Measurements from ENCODE around the gene CAMSAP1.

The CAMSAP1 gene

DNA sequence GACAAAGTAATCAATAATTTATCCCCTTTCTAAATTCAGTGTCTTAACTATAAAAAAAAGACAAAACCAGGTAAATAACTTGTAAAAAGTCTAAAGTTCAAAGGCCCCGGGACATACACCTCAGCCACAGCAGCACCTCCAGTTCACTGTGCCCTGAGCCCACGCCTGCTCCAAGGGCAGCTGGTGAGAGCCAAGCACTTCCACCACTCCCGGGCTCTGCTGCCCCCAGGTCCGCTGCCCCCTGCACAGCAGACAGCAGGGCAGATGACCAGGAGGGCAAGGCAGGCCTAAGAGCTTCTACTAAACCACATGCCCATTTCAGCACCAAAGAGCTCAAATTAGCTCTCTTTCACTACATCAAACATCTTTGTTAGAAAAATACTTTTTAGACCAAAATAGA is 91.9 kb downstream of the CAMSAP1 start:
- DNase-seq (ENCODE audit: low read depth in 1 of 2, low spot score in 1 of 2): no peak

DNA sequence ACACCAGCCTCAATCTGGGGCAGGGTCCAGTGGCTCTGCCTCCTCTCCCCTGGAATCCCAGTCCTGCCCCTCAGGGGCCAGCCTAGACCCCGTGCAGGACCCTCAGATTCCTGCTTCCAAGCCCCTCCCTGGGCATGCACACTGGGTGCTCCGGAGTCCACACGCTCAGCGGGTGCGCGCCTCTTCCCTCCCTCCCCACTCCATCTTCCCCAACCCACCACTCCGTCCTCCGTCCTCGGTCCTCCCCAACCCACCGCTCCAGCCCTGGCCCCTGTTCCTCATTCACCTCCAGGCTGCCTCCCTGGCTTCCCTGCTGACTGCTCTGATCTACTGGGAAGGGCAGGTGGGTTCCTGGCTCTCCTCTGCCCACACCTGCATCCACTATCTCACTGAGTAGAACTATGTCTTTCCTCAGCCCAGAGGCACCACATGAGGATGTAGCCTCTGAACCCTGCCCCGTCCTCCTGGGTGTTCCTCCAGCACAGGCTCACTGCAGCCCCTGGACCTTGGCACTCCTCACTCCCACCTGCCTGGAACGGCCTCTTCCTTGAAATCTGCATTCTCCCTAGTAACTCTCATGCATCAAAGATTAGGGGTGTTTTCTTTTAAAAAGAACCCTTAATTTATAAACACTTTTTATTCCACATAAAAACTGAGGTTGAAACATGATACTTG is 92.8 kb downstream of the CAMSAP1 start:
- DNase-seq (ENCODE audit: low read depth in 1 of 2, low spot score in 1 of 2): no peak

DNA sequence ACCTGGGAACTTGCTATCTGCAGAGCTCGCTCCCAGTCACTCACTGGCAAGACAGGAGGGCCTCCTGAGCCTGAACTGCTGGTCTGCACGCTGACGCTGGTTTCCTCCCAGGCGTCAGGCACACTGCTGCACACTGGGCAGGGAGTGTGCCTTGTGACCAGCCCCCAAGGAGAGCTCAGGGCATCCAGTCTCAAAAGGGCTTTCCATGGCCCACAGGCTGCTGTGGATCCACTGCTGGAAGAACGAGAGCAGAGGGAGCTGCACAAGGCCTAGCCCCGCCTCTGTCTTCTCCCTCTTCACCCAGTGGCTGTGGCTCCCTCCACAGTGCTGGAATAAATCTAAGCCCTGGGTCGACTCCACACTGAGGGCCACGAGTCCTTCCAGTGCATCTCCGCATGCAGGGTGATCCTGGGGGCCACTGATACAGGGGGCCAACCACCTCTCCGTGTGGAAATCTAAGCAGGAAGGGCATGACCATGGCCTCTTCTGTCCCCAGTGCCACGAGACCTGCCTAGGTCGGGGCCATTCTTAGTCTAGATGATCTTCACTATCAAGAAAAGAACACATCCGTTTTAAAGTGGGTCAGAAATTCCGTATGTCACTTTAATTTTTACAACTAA is 93.6 kb downstream of the CAMSAP1 start:
- DNase-seq (ENCODE audit: low read depth in 1 of 2, low spot score in 1 of 2): no peak

DNA sequence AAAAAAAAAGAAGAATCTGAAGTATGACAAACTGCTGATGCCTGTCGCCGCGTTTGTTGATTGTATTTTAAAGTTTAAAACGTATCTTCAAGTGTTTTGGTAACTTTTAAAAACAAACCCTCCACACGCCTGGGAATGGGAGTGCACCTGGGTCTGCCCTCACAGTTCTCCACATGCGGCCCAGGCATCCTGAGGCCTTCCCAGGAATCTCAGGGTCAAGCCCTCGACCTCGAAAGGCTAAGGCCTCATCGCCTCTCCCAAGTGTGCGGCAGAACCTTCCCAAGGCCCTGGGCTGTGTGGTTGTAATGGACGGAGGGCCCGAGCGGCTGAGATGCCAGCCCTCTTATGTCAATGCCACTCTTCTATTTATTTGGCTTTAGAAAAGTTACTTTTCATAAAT is 94.4 kb downstream of the CAMSAP1 start:
- DNase-seq (ENCODE audit: low read depth in 1 of 2, low spot score in 1 of 2): no peak

DNA sequence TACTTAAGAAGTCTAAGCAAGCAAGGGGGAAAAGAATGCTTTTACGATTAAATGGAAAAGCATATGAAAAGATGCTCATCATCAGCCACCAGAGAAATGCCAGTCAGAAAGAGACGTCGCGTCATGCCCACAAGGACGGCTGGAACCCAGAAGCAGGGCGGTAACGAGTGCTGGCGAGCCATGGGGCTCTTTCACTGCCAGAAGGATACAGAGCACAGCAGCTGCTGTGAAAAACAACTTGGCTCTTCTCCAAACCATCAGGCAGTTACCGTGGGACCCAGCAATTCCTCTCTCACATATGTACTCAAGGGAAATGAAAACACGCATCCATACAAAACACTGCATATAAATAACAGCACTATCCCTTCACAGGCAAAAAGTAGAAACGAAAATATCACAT is 95.5 kb downstream of the CAMSAP1 start:
- no peak for DNase-seq (ENCODE audit: low read depth in 1 of 2, low spot score in 1 of 2)

DNA sequence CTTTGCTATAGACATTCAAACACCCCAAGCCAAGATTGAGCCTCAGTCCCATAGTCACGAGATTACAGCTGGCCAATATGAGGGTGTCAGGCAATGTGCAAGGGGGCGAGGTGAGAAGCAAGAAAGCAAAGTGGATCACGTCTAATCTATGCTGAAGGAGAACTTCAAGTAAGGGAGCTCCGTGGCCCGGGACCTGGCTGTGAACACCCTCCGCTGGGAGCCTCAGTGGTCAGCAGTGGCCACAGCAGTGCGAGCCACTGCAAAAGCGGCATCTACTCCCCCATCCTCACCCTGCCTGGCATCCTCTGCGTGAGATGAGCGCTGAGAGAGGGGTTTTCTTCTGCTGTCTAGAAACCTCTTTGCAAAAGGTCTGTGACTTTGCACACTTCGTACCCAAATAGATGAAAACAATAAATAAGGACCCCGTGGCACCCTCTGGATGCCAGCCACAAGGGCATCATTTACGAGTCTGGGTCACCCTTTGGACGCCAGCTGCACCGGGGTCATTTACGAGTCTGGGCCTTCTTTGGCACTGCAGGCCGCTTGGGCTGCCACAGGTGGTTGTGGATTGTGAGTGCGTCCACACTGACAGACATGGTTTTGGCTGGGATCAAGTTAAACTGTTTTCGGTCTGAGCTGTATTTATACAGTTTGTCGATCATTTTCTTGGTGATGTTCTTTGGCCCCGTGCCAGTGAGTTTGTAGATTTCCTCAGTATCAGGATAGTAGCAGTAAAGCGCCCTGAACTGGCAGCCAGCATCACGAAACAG is 96.4 kb downstream of the CAMSAP1 start:
- DNase-seq (ENCODE audit: low read depth in 1 of 2, low spot score in 1 of 2): no peak

DNA sequence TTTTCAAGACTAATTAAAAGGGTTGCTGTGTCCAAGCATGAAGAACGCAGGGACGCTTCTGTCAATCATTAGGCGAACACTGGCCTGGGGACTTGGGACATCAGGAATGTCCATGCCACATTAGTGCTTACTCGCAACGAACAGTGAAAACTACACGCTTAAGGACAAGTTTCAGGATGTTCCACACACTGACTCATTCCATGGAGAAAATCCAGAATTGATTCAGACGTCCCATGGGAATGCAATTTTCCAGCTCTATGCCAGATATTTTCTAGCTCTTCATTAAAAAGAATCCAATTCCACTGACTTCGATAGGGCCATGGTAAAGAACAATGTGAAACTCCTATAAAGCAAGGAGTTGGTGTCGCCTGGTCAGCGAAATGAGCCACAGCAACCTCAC is 98.2 kb downstream of the CAMSAP1 start:
- no peak for DNase-seq (ENCODE audit: low read depth in 1 of 2, low spot score in 1 of 2)

DNA sequence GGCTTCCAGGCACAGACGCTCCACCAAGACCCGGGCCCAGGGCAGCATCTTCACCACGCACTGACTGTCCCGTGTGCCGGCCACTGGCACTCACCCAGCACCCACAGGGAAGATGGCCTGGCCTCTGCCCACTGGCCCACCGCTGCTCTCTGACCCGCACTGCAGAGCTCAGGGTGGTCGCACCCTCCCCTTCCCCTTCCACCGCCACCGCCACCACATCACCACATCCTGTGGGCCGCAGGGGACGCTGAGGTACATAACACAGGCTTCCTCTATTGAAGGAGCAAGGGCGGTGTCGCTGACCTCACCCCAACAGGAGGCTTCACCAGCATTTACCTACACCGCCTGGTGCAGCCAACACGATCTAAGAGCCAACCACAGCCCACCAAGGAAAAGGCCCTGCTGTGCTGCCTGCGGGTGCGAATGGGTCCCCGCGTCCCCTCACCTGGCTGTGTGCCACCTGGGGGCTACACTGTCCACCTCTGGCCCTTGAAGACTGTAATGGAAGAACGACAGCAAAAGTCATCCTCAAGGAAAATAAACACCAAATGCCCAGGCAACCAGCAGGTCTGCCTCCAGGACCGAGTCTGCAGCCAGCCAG is 101.8 kb downstream of the CAMSAP1 start:
- DNase-seq (ENCODE audit: low read depth in 1 of 2, low spot score in 1 of 2): no peak

DNA sequence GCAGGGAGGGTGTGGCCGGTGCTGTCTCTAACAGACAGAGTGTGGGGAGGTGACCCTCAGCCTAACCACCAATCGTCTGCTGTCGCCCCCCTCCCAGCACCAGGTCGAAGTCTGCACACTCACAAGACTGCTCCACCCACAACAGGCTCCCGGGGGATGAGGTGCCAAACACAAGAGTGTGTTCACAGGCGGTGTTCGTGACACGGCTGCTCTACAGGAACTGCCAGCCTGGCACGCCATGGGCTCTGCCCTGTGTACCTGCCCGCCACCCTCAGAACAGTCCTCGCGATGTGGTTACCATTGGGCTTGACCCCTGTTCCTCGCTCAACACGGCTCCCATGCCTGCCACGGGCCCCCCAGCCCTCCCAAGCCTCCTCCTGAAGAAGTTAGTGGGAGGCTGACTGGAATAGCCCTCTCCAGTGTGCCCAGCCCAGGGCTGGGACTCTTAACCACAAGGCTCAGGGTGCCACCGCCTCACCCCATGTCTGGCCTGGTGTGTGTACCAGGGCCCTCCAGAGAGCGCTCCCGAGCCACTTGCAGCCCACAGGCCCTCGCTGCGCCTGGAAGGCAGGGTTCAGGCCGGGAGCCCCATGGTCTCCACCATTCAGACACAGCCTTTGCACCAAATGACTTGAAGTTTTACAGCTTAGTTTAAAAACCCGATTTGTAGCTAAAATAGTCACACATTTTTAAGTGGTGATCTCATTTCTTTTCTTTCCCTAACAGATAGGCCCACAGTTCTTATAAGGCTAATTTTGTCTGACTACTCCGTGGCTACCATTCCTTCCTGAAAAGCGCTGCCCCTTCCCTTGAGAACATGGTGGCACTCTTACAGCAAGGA is 102.5 kb downstream of the CAMSAP1 start:
- no peak for DNase-seq (ENCODE audit: low read depth in 1 of 2, low spot score in 1 of 2)

DNA sequence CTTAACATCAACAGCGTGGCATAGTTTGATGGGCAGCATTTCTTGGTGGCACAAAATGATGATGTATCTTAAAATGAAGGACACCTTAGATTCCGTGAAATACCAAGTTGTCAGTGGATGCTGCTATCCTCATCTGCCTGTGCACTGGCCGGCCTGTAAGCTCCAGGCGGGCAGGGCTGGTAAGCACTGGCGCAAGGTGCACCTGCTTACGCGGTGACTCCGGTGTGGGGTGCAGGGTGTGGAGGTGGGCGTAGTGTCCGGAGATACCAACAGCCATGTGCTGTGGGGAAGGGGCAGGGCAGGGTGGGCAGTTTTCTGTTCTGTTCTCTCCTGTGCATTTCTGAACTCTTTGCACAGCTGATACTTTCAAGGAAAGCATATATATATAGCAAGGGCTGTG is 103.9 kb downstream of the CAMSAP1 start:
- DNase-seq (ENCODE audit: low read depth in 1 of 2, low spot score in 1 of 2): no peak

DNA sequence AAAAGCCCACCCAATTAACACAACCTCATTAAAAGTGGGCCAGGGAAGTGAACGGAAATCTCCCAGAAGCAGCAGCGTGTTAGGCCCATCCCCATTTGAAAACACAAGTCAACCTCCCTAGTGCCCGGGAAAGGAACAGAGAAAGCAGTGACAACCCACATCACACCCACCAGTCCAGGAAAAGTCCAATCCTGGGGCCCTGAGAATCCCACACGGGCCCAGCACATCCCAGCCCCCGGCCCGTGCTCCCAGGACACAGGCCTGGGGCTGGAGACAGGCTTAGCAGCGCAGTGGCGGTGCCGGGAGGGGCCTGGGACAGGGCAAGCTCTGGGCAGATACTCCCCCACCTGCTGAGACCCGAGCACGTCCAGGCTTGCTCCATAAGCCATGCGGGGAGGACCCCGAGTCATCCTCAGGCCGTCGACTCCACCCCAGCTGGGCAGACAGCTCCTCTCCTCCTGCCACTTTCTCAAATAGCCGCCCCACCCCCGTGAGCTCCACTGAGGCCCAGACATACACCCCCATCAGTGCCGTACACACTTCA is 104.4 kb downstream of the CAMSAP1 start:
- DNase-seq (ENCODE audit: low read depth in 1 of 2, low spot score in 1 of 2): no peak

DNA sequence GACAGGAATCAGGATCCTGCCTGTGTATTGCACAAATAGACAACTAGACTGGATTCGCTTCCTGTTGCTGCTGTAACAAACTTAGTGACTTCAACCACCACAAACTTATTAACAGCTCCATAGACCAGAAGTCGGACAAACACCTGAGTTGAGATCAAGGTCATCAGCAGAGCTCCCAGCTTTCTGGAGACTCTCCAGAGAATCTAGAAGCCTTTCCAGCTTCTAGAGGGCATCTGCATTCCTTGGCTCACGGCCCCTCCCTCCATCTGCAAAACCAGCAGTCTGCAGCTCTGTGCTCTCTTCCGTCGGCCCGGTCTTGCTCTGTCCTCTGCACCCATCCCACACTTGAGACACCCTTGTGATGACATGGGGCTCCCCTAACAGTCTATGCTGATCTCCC is 106.3 kb downstream of the CAMSAP1 start:
- no peak for DNase-seq (ENCODE audit: low read depth in 1 of 2, low spot score in 1 of 2)

DNA sequence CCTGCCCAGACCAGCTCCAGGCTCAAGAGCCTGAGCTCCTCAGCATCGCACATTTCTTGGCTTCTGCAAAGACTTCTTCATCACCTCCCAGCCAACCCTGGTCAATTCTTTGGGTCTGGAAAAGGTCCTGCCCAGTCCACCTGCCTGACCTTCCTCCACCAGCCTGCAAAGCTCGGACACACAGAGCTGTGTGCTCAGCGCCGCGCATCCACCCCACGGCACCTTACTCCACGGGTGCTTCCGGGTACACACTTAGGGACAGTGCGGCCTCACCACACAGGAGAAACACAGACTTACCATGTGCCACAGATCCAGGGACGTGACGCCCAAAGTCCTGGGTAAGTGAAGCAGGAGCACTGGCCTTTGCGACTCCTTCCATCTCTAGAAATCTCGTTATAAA is 108.1 kb downstream of the CAMSAP1 start:
- no peak for DNase-seq (ENCODE audit: low read depth in 1 of 2, low spot score in 1 of 2)

DNA sequence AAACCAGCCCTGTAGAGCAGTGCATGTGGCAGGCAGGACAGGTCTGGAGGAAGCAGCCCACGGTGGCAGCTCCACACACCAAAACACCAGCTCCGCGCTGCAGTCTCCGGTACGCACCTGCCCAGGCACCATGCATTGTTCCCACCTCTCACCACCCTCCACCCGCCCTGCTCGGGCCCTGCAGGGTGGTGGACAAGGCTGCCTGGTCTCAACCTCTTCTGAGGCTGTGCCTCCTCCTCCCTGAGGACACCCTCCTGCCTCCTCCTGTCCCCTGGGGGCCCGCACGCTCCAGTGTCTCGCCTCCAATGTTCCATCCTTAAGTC is 109.1 kb downstream of the CAMSAP1 start:
- DNase-seq (ENCODE audit: low read depth in 1 of 2, low spot score in 1 of 2): no peak

DNA sequence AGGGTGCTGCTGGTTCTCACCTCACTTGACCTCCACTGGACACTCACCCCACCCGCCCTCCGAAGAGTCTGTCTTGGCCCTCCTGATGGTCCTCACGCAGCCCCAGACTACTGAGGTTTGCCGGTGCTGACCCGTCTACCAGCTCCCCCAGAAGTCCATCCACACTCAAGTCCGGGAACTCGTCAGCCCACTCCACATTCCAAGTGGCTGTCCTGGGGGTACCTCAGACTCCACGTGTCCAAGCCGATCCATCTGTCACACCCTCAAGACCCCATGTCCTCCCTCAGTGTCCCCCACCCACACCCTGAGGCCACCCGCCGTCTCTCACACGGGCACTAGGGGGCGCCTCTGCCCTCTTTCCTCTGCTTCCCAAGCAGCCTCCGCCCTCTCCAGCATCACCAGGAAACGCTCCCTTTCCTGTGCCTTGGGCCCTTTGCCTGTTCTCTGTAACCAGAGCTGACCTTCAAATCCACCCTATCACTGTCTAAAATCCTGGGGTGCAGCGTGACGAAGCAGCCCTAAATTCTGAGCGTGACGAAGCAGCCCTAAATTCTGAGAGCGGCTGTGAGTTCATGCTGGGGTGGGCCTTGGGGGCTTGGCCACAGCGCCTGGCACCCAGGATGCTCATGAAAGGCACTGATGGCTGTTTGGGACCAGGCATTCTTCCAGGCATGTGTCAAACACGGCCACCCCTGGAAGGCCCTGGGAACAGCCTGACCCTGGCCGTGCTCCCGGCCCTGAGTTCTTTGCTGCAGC is 109.7 kb downstream of the CAMSAP1 start:
- peak in 1 of 2 donors; percentile 22 for DNase-seq (ENCODE audit: low read depth in 1 of 2, low spot score in 1 of 2)

DNA sequence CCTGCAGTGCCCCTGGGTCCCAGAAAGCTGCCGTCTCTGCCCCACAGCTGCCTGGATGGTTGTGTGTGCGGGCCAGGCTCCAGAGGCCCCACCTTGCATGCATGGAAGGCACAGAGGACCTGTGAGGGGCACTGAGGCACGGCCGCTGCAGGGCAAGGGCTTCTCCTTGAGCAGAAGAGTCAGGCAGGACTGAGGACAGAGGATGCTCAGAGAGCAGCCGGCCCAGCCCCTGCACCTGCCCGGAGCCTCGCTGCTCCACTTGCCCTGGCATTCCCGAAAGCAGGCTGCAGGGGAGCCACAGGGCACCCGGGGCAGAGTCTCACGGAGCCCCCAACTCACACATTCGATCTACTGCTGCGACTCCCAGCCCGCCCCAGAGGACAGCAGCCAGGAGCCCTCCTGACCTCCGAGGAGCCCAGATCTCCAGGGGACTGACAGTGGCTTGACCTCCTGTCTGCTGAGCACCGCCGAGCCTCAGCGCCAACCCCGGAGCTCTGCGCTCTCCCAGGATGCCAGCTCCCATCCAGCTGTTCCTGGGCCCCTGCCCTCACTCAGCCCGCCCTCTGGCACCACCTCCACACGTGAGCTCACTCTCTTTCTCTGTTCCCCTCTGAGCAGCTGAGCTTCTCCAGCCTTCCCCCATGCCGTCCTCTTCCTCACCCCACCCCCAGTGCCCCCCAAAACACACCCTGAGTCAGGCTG is 110.4 kb downstream of the CAMSAP1 start:
- DNase-seq (ENCODE audit: low read depth in 1 of 2, low spot score in 1 of 2): no peak

DNA sequence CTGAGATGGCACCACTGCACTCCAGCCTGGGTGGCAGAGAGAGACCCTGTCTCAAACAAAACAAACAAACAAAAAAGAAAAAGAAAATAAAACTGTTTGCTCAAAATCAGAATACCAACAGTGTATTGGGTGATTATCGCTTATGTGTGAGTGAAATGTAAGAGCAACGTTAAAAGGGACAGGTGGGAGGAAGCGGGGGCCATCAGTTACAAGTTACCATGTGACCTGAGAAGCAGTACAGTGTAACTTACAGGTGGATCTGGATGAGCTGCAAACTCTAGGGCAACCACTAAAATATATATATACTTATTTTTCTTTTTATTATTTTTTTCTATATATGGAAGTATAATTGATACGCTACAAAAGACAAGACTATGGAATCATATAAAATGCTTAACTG is 112.0 kb downstream of the CAMSAP1 start:
- no peak for DNase-seq (ENCODE audit: low read depth in 1 of 2, low spot score in 1 of 2)

DNA sequence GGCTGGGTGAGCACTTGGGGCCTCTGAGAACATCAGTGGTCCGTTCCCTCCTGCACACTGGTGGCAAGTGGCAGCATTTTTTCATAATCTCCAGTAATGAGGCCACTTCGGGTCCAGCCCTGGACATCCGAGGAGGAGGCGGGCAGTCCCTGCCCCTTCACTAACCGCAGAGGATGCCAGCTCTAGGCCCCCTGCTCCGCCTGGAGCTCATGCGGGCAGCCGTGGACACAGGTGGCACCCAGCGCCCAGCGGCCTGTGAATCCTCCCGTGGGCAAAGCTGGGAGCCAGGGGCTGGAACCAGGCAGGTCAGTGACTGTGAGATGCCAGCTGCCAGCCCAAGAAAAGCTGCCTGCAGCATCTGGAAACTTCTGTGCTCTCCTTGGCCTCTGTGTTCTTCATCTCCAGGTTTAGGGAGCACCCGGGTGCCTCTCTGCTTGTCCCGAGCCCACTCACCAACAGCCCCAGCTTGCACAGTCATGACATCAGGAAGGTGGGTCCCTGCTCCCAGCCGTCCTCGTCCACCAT is 112.9 kb downstream of the CAMSAP1 start:
- DNase-seq (ENCODE audit: low read depth in 1 of 2, low spot score in 1 of 2): no peak

DNA sequence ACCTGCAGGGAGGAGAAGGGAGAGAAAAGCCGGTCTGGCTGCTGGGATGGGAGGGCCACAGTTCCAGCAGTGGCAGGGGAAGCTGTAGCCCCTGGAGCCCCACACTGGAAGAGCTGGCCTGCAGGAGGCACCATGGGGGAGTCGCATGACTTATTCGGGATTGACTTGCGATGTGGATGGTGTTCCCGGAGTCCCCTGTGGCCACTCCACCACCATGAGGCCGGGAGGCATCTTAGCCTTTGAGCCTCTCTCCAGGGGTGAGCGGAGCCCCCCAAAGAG is 113.3 kb downstream of the CAMSAP1 start:
- DNase-seq (ENCODE audit: low read depth in 1 of 2, low spot score in 1 of 2): no peak
